ENCODE measurements around the gene MIA2.

Gene MIA2

GRCh38 chr14:39265033-39265432 lies 31.3 kb downstream of the MIA2 start:
- TF ChIP-seq GATA2 (IDR thresholded peaks at IDR 0.05; ENCODE audit: low read depth, low read length) (no peak), GATA3 (IDR thresholded peaks at IDR 0.05; ENCODE audit: low read depth, low read length) (no peak)

- TF ChIP-seq GATA2 (IDR thresholded peaks at IDR 0.05; ENCODE audit: low read depth, low read length) (no peak), GATA3 (IDR thresholded peaks at IDR 0.05; ENCODE audit: low read depth, low read length) (no peak)
Observed at GRCh38 chr14:39265806-39266524, 32.2 kb downstream of the MIA2 start.

- no peak for TF ChIP-seq GATA2 (IDR thresholded peaks at IDR 0.05; ENCODE audit: low read depth, low read length)
- no peak for TF ChIP-seq GATA3 (IDR thresholded peaks at IDR 0.05; ENCODE audit: low read depth, low read length)
Observed at GRCh38 chr14:39266525-39266870, 32.8 kb downstream of the MIA2 start.

GRCh38 chr14:39266871-39267607 lies 33.3 kb downstream of the MIA2 start:
- TF ChIP-seq GATA2 (IDR thresholded peaks at IDR 0.05; ENCODE audit: low read depth, low read length) (no peak), GATA3 (IDR thresholded peaks at IDR 0.05; ENCODE audit: low read depth, low read length) (no peak)

GRCh38 chr14:39267608-39268005 lies 33.9 kb downstream of the MIA2 start:
- TF ChIP-seq GATA2 (IDR thresholded peaks at IDR 0.05; ENCODE audit: low read depth, low read length) (no peak), GATA3 (IDR thresholded peaks at IDR 0.05; ENCODE audit: low read depth, low read length) (no peak)

GRCh38 chr14:39268393-39268792 lies 34.7 kb downstream of the MIA2 start:
- TF ChIP-seq GATA2 (IDR thresholded peaks at IDR 0.05; ENCODE audit: low read depth, low read length) (no peak), GATA3 (IDR thresholded peaks at IDR 0.05; ENCODE audit: low read depth, low read length) (no peak)

- no peak for TF ChIP-seq GATA2 (IDR thresholded peaks at IDR 0.05; ENCODE audit: low read depth, low read length)
- no peak for TF ChIP-seq GATA3 (IDR thresholded peaks at IDR 0.05; ENCODE audit: low read depth, low read length)
Observed at GRCh38 chr14:39272918-39273317, 39.2 kb downstream of the MIA2 start.

- TF ChIP-seq GATA3 (IDR thresholded peaks at IDR 0.05; ENCODE audit: low read depth, low read length) (no peak), GATA2 (IDR thresholded peaks at IDR 0.05; ENCODE audit: low read depth, low read length) (no peak)
Observed at GRCh38 chr14:39275395-39275794, 41.7 kb downstream of the MIA2 start.

- TF ChIP-seq GATA3 (IDR thresholded peaks at IDR 0.05; ENCODE audit: low read depth, low read length) (no peak), GATA2 (IDR thresholded peaks at IDR 0.05; ENCODE audit: low read depth, low read length) (no peak)
Observed at GRCh38 chr14:39276005-39276404, 42.3 kb downstream of the MIA2 start.

- TF ChIP-seq GATA3 (IDR thresholded peaks at IDR 0.05; ENCODE audit: low read depth, low read length) (no peak), GATA2 (IDR thresholded peaks at IDR 0.05; ENCODE audit: low read depth, low read length) (no peak)
Observed at GRCh38 chr14:39276579-39277114, 42.9 kb downstream of the MIA2 start.

- TF ChIP-seq GATA3 (IDR thresholded peaks at IDR 0.05; ENCODE audit: low read depth, low read length): no peak
- TF ChIP-seq GATA2 (IDR thresholded peaks at IDR 0.05; ENCODE audit: low read depth, low read length): no peak
Observed at GRCh38 chr14:39279515-39279914, 45.8 kb downstream of the MIA2 start.

- TF ChIP-seq GATA3 (IDR thresholded peaks at IDR 0.05; ENCODE audit: low read depth, low read length): no peak
- no peak for TF ChIP-seq GATA2 (IDR thresholded peaks at IDR 0.05; ENCODE audit: low read depth, low read length)
Observed at GRCh38 chr14:39289523-39289922, 55.8 kb downstream of the MIA2 start.

GRCh38 chr14:39291701-39292100 lies 58.0 kb downstream of the MIA2 start:
- TF ChIP-seq GATA2 (IDR thresholded peaks at IDR 0.05; ENCODE audit: low read depth, low read length) (no peak), GATA3 (IDR thresholded peaks at IDR 0.05; ENCODE audit: low read depth, low read length) (no peak)

- TF ChIP-seq GATA2 (IDR thresholded peaks at IDR 0.05; ENCODE audit: low read depth, low read length) (no peak), GATA3 (IDR thresholded peaks at IDR 0.05; ENCODE audit: low read depth, low read length) (no peak)
Observed at GRCh38 chr14:39293629-39294028, 59.9 kb downstream of the MIA2 start.
